SK-N-SH treated with all-trans-retinoic acid at 6 μM for 48 hours (cell line): ENCODE measurements around the gene TTLL8.

ENCODE experiments used
- ZFP30 ChIP-seq: fragments of 450-650 bp; formaldehyde crosslinking; IDR thresholded peaks from 2 replicates; pipeline ENCODE4 v1.5.0; 2022; ENCODE audit warnings: mild to moderate bottlenecking, moderate library complexity
- ZNF8 ChIP-seq: fragments of 450-650 bp; formaldehyde crosslinking; IDR thresholded peaks from 2 replicates; pipeline ENCODE4 v1.5.0; 2020; ENCODE audit warnings: mild to moderate bottlenecking, moderate library complexity

- TF ChIP-seq ZFP30 (CRISPR knock-in tag) (no peak), ZNF8 (no peak)
Observed at GRCh38 chr22:50047346-50047745, 10.8 kb downstream of the TTLL8 start.
